HG02884 (cell line): ENCODE results near the gene ITGAL.
"Not testable (repeated sequence)": the region's sequence is repeated elsewhere in the genome, so short reads cannot be mapped to it uniquely, and the experiment has no call there.

Experiments used
- ATAC-seq: cut with Tn5 transposase; IDR thresholded peaks from one replicate; pipeline ENCODE4 v1.9.1; 2021; ENCODE audit warnings: mild to moderate bottlenecking, moderate library complexity; ENCODE audit not compliant: unreplicated experiment

Gene ITGAL

DNA sequence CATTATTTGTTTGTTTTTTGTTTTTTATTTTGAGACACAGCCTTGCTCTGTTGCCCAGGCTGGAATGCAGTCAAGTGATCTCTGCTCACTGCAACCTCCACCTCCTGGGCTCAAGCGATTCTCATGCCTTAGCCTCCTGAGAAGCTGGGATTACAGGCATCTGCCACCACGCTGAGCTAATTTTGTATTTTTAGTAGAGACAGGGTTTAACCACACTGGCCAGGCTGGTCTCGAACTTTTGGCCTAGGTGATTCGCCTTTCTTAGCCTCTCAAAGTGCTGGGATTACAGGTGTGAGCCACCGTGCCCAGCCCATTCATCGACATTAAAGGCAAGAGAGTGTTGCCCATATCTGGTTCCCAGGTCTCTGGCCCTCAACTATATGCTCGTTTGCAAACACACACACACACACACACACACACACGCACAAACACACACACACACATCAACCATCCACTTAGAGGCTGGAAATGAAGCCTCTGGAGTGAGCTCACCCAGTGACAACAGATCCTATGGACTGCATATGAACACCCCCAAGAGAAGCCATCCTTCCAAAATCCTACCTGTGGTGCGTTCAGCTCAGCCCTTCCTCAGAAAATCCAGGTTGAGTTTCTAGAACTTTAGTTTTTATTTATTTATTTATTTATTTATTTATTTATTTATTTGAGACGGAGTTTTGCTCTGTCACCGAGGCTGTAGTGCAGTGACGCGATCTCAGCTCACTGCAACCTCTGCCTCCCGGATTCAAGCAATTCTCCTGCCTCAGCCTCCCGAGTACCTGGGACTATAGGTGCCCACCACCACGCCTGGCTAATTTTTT is 14.6 kb upstream of the ITGAL start:
- no peak for ATAC-seq

DNA sequence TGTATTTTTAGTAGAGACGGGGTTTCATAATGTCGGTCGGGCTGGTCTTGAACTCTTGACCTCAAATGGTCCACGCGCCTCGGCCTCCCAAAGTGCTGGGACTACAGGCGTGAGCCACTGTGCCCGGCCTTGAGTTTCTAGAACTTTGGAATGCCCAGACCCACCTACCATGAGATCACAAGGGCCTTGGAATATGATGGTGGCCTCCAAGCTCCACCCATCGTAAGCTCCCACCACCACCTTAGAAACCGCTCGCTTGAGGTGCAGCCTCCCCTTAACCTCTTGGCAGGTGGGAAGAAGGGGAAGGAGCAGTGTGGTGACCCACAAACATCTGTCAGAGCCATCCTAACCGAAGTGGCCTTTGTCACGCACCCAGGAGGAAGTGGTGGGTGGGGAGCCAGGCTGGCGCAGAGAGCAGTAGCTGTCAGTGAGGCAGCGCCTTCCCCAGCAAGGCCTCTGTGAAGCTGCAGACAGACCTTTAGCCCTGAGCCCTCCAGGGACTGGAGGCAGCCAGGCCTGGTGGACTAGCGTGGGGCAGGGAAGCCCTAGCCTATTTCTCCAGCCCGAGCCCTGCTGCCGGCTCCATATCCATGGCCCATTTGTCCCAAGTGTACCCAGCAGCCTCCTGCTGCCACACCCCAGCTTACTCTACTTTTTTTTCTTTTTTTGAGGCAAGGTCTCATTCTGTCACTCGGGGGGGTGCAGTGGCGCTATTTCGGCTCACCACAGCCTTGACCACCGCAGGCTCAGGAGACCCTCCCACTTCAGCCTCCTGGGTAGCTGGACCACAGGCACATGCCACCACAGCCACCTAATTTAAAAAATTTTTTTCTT is 13.8 kb upstream of the ITGAL start:
- peak; percentile 83 for ATAC-seq

DNA sequence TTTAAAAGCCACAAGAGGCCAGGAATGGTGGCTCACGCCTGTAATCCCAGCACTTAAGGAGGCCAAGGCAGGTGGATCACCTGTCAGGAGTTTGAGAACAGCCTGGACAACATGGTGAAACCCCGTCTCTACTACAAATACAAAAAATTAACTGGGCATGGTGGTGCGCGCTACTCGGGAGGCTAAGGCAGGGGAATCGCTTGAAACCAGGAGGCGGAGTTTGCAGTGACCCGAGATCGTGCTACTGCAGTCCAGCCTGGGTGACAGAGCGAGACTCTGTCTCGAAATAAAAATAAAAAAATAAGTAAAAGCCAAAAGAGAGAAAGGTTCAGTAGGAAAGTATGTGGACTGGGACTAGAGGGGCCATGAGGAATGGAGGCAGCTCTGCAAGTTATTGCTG is 13.1 kb upstream of the ITGAL start:
- ATAC-seq: no peak

DNA sequence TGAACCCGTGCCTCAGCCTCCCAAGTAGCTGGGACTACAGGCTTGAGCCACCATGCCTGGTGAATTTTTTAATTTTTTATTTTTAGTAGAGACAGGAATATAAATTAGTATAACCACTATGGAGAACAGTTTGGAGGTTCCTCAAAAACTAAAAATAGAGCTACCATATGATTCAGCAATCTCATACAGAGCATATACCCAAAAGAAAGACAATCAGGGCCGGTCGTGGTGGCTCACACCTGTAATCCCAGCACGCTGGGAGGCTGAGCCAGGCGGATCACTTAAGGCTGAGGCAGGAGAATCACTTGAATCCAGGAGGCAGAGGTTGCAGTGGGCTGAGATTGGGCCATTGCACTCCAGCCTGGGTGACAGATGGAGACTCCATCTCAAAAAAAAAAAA is 11.1 kb upstream of the ITGAL start:
- not testable (repeated sequence) for ATAC-seq

DNA sequence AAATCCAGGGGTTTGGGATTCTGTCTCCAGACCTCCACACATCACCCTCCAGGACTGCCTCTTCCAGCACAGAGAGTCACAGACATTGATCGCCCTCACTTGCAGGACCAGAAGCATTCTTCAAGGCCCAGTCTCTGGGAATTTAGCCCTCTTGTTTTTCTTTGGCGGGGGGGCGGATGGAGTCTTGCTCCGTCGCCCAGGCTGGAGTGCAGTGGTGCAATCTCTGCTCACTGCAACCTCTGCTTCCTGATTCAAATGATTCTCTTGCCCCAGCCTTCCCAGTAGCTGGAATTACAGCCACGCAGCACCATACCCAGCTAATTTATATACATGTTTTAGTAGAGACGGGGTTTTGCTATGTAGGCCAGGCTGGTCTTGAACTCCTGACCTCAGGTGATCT is 8.5 kb upstream of the ITGAL start:
- ATAC-seq: no peak

DNA sequence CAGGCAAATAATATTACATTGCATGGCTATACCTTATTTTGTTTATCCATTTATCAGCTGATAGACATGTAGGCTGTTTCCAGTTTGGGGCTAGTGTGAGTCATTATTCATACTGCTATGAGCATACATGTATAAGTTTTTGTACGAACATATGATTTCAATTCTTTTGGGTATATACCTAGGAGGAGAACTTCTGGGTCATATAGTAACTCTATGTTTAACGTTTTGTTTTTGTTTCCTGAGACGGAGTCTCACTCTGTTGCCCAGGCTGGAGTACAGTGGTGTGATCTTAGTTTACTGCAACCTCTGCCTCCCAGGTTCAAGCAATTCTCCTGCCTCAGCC is 2.4 kb upstream of the ITGAL start:
- ATAC-seq: no peak

DNA sequence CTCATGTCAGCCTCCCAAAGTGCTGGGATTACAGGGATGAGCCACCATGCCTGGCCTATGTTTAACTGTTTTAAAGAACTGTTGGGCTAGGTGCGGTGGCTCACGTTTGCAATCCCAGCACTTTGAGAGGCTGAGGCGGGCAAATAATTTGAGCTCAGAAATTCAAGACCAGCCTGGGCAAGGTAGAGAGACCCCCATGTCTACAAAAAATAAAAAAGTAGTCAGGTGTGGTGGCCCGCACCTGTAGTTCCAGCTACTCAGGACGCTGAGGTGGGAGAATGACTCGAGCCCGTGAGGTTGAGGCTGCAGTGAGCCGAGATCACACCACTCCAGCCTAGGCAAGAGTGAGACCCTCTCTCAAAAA is 1.9 kb upstream of the ITGAL start:
- no peak for ATAC-seq

DNA sequence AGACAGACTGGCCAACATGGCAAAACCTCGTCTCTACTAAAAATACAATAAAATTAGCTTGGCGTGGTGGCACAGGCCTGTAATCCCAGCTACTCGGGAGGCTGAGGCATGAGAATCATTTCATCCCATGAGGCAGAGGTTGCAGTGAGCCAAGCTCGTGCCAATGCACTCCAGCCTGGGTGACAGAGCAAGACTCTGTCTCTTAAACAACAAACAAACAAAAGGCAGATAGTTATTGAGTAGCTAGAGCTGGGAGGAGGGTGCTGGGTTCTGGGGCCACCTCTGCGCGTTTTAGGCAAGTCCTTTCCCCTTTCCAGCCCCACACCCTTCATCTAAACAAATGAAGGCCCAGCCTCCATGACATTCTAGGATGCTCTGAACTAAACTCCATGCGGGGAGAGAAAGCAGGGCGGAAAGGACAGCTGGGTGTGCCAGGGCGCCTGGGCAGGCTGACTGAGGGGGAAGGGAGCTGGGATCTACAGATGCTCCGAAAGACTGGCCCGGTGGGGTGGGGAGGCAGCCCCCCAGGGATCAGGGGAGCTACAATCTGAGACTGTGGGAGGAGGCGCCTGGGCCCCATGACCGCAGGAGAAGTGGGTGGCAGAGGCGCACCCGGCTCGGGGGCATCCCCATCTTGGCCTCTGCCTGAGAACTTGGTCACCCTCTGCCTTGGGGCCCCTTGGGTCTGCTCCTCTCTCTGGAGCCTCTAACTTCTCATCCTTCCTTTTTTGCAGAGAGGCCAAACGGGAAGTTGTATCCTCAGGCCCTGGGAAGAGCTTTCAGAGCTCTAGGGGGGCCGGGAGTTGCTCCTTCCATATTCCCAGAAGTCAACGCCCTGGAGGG is 910 bp downstream of the ITGAL start:
- no peak for ATAC-seq

DNA sequence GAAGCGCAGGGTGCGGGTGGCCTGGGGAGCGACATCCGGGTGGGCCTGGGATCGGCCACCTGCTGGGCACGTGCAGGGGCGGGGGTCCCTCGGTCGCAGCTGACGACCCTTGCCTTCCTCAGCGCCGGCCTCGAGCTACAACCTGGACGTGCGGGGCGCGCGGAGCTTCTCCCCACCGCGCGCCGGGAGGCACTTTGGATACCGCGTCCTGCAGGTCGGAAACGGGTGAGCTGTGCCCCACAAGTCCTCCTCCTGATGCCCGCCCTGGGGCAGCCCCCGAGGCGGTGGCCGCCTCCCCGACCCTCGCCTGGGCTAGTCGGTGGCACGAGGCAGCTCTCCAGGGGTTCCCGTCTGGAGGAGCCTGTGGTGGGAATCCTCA is 1.5 kb downstream of the ITGAL start:
- ATAC-seq: no peak

DNA sequence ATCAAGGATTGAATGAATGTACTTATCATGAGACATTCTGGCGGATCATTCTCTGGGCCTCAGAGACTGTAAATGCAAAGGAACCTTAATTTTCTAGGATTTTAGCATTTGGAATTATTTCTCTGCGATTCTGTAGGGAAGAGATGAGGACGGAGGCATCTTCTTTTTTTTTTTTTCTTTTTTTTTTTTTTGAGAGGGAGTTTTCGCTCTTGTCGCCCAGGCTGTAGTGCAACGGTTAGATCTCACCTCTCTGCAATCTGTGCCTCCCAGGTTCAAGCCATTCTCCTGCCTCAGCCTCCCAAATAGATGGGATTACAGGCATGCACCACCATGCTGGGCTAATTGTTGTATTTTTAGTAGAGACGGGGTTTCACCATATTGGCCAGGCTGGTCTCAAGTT is 2.1 kb downstream of the ITGAL start:
- no peak for ATAC-seq

DNA sequence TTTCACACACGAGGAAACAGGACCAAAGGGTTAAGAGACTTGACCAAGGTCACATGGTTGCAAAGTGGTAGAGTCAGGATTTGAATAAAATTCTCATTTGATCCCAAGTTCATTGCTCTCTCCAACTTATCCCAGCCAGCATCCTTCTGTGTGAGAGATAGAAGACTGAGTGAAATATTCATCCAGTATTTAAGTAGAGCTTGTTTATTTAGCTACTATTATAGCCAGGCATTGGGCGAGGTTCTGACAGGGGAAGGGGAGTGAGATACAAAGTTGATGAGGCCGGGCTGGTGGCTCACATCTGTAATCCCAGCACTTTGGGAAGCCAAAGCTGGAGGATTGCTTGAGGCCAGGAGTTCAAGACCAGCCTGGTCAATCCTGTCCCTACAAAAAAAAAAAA is 4.4 kb downstream of the ITGAL start:
- no peak for ATAC-seq

DNA sequence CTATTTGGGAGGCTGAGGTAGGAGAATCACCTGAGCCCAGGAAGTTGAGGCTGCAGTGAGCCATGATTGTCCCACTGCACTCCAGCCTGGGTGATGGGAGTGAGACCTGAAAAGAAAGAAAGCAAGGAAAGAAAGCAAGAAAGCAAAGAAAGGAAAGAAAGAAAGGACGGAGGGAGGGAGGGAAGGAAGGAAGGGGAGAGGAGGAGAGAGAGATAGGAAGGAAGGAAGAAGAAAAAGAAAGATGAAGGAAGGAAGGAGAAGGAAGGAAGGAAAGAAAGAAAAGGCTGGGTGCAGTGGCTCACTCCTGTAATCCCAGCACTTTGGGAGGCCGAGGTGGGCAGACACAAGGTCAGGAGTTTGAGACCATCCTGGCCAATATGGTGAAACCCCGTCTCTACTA is 5.2 kb downstream of the ITGAL start:
- not testable (repeated sequence) for ATAC-seq

DNA sequence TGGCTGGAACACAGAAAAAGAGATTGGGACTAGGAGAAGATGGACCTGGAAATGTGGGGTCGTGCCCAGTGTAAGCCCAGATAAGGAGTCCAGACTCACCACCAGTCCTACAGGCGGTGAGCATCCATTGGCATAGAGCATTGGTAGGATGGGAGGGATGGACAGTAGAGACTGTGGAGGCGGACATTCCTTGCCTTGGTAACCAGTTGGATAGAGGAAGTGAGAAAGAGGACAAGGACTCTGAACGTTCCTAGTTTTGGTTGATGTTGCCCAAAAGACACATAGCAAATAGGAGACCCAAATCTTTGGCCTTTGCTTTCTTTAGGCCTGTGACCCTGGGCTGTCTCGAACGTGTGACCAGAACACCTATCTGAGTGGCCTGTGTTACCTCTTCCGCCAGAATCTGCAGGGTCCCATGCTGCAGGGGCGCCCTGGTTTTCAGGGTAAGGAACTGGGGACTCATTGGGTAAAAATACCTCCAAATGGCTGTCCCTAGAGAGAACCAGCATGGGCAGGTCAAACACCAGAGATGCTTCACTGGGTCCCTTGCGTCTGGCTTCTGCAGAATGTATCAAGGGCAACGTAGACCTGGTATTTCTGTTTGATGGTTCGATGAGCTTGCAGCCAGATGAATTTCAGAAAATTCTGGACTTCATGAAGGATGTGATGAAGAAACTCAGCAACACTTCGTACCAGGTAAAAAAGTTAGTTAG is 6.4 kb downstream of the ITGAL start:
- ATAC-seq: no peak

DNA sequence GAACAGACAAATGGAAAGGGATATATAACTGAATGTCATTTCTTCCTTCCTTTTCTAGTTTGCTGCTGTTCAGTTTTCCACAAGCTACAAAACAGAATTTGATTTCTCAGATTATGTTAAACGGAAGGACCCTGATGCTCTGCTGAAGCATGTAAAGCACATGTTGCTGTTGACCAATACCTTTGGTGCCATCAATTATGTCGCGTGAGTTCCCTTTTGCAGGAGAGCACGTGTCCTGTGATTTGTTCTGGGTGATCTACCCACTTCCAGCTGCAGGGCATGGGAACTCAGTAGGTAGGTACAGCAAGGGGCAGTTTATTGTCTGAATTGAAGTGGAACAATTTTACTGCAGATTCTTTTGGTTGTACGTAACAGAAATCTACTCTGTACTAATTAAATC is 8.8 kb downstream of the ITGAL start:
- ATAC-seq: no peak

DNA sequence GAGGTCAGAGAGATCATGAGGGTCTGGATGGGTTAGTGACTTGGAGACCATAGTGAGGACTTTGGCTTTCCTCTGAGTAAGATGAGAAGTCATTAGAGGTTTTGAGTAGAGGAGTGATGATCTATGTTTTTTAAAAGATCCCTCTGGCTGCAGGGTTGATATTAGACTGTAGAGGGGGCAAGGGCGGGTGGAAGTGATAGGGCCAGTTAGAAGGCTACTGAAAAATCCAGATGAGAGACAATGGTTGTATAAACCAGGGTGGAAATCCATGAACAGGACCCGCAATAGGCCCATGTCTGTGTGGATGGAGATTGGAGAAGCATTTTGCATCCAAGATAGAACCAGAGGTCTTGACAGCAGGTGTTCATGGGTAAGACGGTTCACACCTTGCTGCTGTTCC is 9.8 kb downstream of the ITGAL start:
- no peak for ATAC-seq

DNA sequence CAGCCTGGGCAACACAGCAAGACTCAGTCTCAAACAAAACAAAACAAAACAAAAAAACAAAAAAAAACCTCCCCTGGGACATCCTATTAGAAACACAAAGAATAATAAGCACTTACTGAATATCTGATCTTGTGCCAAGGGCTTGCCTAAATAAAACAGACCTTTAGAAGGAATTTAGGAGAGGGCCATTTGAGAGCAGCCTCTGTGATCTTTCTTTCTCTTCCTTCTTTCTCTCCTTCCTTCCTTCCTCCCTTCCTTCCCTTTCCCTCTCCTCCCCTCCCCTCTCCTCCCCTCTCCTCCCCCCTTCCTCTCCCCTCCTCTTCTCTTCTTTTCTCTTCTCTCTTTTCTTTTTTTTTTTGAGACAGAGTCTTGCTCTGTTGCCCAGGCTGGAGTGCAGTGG is 12.3 kb downstream of the ITGAL start:
- ATAC-seq: no peak

DNA sequence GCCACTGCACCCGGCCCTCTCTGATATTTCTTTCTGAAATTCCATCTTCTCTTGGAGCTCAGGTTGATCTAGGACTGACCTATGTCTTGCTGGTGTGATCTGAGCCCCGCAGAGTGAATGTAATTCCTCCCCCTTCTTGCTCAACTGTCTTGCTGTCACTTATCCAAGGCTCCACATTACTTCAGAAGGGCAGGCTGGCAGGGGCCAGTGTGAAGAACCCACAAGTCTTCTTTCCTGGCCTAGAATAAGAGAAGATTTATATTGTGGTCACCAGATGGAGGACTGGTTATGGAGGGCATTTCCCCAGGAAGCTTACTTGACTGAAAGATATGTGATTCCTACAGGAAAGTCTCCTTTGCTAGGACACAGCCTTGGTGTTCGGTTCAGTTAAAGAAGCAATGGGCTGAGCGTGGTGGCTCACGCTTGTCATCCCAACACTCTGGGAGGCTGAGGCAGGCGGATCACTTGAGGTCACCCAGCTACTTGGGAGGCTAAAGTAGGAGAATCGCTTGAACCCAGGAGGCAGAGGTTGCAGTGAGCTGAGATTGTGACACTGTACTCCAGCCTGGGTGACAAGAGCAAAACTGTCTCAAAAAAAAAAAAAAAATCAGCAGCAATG is 13.4 kb downstream of the ITGAL start:
- no peak for ATAC-seq

DNA sequence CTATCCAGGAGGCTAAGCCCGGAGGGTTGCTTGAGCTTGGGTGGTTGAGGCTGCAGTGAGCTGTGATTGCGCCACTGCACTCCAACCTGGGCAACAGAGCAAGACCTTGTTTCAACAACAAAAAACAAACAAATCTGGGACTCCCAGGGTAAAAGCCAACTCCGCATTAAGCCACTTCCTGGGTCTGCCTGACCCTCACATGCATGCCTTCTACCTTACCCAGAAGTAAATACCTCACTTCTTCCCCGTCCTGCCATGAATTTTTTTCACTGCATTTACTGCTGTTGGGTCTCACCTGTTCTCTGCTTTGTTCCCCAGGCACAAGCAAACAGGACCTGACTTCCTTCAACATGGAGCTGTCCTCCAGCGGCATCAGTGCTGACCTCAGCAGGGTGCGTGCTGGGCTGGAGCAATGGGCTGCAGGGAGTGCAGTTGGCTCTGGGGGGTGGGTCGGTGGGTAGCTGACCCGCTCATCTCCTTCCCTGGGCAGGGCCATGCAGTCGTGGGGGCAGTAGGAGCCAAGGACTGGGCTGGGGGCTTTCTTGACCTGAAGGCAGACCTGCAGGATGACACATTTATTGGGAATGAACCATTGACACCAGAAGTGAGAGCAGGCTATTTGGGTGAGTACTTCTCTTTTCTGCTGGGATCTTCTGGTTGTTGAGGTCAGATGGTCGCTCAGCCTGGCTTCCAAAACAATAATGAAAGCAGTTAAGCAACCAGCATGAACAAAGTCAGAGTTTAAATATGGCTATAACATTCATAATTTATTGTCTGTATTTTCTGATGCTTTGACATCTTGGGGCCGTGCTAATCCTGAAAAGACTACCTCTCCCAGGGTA is 16.4 kb downstream of the ITGAL start:
- ATAC-seq: no peak

DNA sequence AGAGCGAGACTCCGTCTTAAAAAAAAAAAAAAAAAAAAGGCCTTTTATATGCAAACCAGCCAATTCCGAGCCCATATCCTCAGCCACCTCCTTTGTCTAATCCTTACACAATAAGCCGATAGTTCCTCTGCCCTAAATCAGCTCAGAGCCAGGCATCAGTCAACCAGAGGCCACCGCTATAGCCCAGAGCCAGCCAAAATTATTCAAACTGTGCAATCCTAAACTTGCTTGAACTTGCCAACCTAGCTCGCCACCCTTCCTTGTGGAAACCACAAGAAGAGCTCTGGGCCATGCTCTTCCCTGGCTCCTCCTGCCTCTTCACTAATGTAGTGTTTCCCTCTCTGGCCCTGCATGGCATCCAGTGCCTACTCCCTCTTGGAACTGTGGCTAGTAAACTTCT is 17.7 kb downstream of the ITGAL start:
- ATAC-seq: no peak

DNA sequence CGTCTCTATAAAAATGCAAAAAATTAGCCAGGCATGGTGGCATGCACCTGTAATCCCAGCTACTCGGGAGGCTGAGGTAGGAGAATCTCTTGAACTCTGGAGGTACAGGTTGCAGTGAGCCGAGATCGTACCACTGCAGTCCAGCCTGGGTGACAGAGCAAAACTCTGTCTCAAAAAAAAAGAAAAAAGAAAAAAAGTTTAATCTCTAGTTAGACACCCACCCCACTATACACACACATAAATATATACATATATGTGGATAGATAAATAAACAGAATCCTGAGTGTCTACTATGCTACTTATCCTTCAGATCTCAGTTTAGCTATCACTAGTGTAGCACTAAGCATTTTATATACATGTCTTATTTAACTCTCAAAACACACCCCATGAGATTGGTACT is 18.7 kb downstream of the ITGAL start:
- no peak for ATAC-seq
